Measurements from ENCODE around the gene B4GALT7.

B4GALT7 gene

DNA sequence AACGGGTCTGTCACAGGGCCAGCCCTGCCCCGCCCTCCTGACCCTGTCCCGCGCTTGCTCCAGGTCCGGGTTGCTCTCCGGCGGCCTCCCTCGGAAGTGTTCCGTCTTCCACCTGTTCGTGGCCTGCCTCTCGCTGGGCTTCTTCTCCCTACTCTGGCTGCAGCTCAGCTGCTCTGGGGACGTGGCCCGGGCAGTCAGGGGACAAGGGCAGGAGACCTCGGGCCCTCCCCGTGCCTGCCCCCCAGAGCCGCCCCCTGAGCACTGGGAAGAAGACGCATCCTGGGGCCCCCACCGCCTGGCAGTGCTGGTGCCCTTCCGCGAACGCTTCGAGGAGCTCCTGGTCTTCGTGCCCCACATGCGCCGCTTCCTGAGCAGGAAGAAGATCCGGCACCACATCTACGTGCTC is 4.2 kb downstream of the B4GALT7 start:
- DNase-seq (ENCODE audit: low read depth): no peak
- TF ChIP-seq, protein P1, sequence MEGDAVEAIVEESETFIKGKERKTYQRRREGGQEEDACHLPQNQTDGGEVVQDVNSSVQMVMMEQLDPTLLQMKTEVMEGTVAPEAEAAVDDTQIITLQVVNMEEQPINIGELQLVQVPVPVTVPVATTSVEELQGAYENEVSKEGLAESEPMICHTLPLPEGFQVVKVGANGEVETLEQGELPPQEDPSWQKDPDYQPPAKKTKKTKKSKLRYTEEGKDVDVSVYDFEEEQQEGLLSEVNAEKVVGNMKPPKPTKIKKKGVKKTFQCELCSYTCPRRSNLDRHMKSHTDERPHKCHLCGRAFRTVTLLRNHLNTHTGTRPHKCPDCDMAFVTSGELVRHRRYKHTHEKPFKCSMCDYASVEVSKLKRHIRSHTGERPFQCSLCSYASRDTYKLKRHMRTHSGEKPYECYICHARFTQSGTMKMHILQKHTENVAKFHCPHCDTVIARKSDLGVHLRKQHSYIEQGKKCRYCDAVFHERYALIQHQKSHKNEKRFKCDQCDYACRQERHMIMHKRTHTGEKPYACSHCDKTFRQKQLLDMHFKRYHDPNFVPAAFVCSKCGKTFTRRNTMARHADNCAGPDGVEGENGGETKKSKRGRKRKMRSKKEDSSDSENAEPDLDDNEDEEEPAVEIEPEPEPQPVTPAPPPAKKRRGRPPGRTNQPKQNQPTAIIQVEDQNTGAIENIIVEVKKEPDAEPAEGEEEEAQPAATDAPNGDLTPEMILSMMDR (IDR thresholded peaks at IDR 0.05; ENCODE audit: insufficient read depth, low read depth, low read length, missing control alignments): no peak
- no peak overlapping the region for H3K4me3 ChIP-seq (ENCODE audit: low read depth, low read length)

DNA sequence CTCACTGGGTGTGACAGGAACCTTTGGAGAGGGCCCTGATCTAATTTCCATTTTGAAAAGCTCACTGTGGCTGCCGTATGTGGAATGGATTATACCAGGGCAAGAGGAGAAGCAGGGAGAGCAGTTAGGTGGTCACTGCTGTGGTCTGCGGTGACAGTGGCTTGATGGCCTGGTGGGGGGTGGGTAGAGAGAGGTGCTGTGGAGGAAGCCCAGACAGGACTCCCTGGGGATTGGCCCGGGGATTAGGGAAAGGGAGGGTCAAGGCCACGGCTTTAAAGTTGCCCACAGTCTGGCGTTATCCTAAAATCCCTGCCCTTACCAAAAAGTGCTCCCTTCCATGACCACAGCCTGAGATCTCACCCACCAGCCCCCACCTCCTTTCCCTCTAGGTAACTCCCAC is 4.7 kb downstream of the B4GALT7 start:
- no peak overlapping the region for H3K4me3 ChIP-seq (ENCODE audit: low read depth, low read length)
- DNase-seq (ENCODE audit: low read depth): no peak

DNA sequence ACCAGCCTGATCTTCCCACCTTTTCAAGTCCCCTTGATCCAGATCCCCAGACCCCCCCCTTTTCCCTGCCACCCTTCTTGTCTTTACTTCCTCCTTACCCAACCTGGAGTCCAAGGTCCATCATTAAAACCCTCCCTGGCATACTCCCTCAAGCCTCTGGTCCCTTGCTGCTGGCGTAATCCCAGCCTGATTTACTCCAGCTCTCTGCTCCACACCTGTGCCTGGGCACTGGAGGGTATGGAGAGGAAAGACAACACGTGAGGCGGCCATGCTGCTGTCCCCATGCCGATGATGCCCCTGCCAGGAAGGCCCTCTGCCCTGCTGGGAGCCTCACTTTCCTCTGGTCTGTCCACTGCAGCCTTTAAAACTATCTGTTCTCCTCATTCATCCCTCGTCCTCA is 5.1 kb downstream of the B4GALT7 start:
- no peak for DNase-seq (ENCODE audit: low read depth)
- H3K4me3 ChIP-seq (ENCODE audit: low read depth, low read length): no peak overlapping the region
- TF ChIP-seq, protein P1 (IDR thresholded peaks at IDR 0.05; ENCODE audit: insufficient read depth, low read depth, low read length, missing control alignments): no peak

More for the DNA sequence above, 4.7 kb downstream of the B4GALT7 start:
- TF ChIP-seq, protein P1 (IDR thresholded peaks at IDR 0.05; ENCODE audit: insufficient read depth, low read depth, low read length, missing control alignments): no peak

DNA sequence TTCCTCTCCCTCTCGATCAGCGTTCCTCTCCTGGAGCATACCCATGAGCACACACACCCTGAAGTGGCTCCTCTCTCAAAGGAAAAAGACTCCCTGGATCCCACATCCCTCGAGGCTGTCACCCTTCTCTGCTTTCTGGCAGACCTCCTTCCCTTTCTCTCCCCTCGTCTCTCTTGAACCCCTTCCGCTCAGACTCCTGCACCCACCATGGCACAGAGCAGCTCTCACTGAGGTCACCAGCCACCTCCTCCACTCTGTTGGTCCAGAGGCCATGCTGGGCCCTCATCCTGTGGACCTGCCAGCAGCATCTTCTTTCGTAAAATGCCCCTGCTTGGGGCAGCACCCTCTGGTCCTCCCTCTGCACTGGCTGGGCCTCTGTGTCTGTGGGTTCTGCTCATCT is 5.7 kb downstream of the B4GALT7 start:
- no peak for DNase-seq (ENCODE audit: low read depth)
- TF ChIP-seq, protein P1 (IDR thresholded peaks at IDR 0.05; ENCODE audit: insufficient read depth, low read depth, low read length, missing control alignments): no peak
- no peak overlapping the region for H3K4me3 ChIP-seq (ENCODE audit: low read depth, low read length)

DNA sequence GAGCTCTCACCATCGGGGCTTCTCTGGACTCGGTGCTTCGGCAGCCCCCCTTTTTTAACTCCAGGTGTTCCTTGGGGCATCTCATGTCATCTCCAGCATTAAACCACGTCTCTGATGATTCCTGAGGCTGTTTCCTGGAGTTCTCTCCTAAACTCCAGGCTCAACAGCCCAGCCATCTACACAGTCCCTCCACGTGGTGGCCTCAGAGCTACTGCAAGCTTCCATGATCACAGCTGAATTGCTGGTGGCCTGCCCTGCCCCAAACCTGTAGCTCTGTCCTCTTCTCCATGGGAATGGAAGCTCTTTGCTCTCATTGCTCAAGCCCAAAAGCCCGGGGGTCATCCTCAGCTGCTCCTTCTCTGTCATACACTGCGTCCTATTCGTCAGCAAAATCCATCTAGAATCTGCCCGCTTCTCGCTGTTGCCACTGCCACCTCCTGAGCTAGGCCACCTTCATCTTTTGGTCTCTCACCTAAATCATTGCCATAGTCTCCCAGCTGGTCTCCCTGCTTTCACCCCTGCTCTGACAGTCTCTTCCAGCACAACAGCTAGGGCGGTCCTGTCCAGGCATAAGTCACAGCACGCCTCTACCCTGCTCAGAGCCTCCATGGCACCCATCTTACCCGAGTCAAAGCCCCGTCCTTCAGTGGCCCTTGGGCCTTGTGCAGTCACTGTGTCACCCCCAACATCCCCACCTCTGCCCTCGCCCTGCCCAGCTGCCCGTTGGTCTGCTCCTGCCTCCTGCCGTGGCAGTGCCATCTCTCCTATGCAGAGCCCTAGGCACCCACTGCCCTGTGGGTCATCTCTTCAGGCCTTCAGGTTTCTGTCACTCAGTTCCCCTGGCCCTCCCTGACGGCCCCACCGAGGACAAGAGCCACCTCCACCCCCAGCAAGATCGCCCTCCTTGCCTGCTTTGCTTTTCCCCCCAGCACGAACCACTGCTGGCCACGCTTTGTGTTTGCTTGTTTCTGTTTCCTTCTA is 6.4 kb downstream of the B4GALT7 start:
- TF ChIP-seq, protein P1 (IDR thresholded peaks at IDR 0.05; ENCODE audit: insufficient read depth, low read depth, low read length, missing control alignments): no peak
- H3K4me3 ChIP-seq (ENCODE audit: low read depth, low read length): no peak overlapping the region
- DNase-seq (ENCODE audit: low read depth): no peak

DNA sequence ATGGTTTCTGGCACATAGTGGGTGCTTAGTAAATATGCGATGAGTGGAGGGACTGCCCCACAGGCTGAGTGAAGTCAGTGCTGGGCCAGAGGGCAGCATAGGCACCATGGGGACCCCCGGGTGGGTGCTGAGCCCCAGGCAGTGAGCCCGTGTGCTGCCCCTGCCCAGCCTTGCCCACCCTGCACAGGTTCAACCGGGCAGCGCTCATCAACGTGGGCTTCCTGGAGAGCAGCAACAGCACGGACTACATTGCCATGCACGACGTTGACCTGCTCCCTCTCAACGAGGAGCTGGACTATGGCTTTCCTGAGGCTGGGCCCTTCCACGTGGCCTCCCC is 7.2 kb downstream of the B4GALT7 start:
- TF ChIP-seq, protein P1 (IDR thresholded peaks at IDR 0.05; ENCODE audit: insufficient read depth, low read depth, low read length, missing control alignments): no peak
- no peak overlapping the region for H3K4me3 ChIP-seq (ENCODE audit: low read depth, low read length)

More for the DNA sequence above, 7.2 kb downstream of the B4GALT7 start:
- no peak for DNase-seq (ENCODE audit: low read depth)

All from GM12865 (cell line).